ENCODE results near the gene BIN1. TPM values are rescaled to one million over a fixed set of nuclear protein-coding genes. Genes with fewer than 3 reads are reported as not detected.

The BIN1 gene
- polyA plus RNA-seq, 1 of the 3 experiments (the other 2 are of a cell fraction) = 40.3 TPM

DNA sequence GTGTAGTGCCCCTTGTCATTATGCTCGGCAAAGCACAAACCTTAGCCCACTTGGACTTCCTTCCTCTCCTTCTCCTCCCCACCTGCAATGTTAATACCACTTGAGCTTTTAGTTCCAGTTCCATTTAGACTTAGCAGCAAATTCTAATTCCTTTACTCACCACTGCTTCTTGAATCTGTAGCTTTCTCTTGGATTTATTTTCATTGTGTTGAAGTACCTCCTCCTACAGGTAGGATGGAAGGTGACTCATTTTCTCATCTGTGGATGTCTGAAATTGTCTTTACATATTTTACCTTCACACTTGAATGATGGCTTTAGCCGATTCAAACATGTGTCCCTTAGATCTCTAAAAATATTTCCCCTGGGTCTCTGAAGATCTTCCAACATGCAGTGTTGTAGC is 32.8 kb upstream of the BIN1 start:
- H3K4me3 ChIP-seq (ENCODE audit: low read depth in 2 of 2, low read length in 1 of 2) = no peak overlapping the region
- no peak overlapping the region for H2AFZ ChIP-seq (ENCODE audit: low read depth)
- H3K27ac ChIP-seq (ENCODE audit: low read depth in 2 of 2, low read length in 1 of 2) = no peak overlapping the region
- H3K4me2 ChIP-seq = no peak overlapping the region
- H3K9ac ChIP-seq = no peak overlapping the region
- 74% methylated on average over 2 of the region's 2 CpGs for WGBS (ENCODE audit: low lambda C conversion rate)
- H3K27me3 ChIP-seq (ENCODE audit: insufficient read depth) = no peaks in the 10 kb centered on the region
- no peaks in the 10 kb centered on the region for H3K9me2 ChIP-seq
- no peaks in the 10 kb centered on the region for H3K36me3 ChIP-seq (replicated peaks in 1 of 2; ENCODE audit: control insufficient read depth in 1 of 2, insufficient read depth in 2 of 2, low read length in 1 of 2)
- CTCF ChIA-PET = interaction anchor here (0.8 to 1.2 kb wide), 4 partner anchors 8 to 45 kb away, joined by 3 to 5 read pairs (median 3); no protein-coding TSS in a partner anchor
- H3K9me3 ChIP-seq = peaks cover 7% of the 10 kb centered on the region; the same call in 1 of the 2 replicates
- no peak for DNase-seq
- no peak for TF ChIP-seq JUND (IDR thresholded peaks at IDR 0.05)
- no peak for TF ChIP-seq CHD2 (IDR thresholded peaks at IDR 0.05; ENCODE audit: low read length, partially characterized antibody)
- TF ChIP-seq MEF2A (IDR thresholded peaks at IDR 0.05; ENCODE audit: borderline replicate concordance, low read depth) = no peak
- no peak for TF ChIP-seq FOSL2 (IDR thresholded peaks at IDR 0.05; ENCODE audit: borderline replicate concordance, low read depth)
- no peak for TF ChIP-seq TAF1 (IDR thresholded peaks at IDR 0.05; ENCODE audit: borderline replicate concordance, low read depth, low read length)
- no peak for TF ChIP-seq NRF1 (IDR thresholded peaks at IDR 0.05; ENCODE audit: low read depth, low read length)
- TF ChIP-seq RFX5 (IDR thresholded peaks at IDR 0.05; ENCODE audit: low read length) = no peak
- TF ChIP-seq, protein P1, sequence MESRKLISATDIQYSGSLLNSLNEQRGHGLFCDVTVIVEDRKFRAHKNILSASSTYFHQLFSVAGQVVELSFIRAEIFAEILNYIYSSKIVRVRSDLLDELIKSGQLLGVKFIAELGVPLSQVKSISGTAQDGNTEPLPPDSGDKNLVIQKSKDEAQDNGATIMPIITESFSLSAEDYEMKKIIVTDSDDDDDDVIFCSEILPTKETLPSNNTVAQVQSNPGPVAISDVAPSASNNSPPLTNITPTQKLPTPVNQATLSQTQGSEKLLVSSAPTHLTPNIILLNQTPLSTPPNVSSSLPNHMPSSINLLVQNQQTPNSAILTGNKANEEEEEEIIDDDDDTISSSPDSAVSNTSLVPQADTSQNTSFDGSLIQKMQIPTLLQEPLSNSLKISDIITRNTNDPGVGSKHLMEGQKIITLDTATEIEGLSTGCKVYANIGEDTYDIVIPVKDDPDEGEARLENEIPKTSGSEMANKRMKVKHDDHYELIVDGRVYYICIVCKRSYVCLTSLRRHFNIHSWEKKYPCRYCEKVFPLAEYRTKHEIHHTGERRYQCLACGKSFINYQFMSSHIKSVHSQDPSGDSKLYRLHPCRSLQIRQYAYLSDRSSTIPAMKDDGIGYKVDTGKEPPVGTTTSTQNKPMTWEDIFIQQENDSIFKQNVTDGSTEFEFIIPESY (IDR thresholded peaks at IDR 0.05; ENCODE audit: borderline replicate concordance, low read depth) = no peak
- TF ChIP-seq TEAD4 (IDR thresholded peaks at IDR 0.05; ENCODE audit: borderline replicate concordance, insufficient read depth) = no peak
- H3K79me2 ChIP-seq (ENCODE audit: insufficient read depth) = no peaks in the 10 kb centered on the region
- peaks cover 0 to 9% of the 10 kb centered on the region in 2 experiments; a peak in 1 of 4 replicates for H3K4me1 ChIP-seq (ENCODE audit: control insufficient read depth in 1 of 2, insufficient read depth in 2 of 2, low read depth in 1 of 2, low read length in 1 of 2)
- POLR2A ChIA-PET = no interaction called here
- no peaks in the 10 kb centered on the region for H4K20me1 ChIP-seq (ENCODE audit: insufficient read depth)
- no peaks in the 10 kb centered on the region for H3F3A ChIP-seq (replicated peaks; ENCODE audit: insufficient read depth)

DNA sequence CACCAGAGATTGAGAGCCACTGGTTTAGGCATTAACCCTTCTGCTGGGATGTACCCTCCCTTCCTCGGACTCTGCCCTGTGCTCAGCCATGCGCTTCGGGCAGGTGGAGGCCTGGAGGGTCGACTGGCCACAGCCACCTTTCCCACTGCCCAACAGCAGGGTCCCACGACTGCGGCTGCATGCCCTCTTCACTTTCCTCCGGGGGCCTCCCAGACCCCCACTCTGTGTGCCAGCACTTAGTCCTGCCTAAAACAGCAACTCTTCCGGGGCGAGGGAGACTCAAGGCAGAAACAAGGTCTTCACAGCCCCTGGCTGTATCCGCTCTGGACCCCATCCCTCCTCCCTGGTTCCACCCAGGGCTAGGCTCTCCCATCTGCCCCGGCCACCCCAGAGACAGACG is 31.3 kb upstream of the BIN1 start:
- Histone ChIP-seq H3K9ac (no peak overlapping the region), H4K20me1 (ENCODE audit: insufficient read depth) (no peaks in the 10 kb centered on the region), H3K4me3 (ENCODE audit: low read depth in 2 of 2, low read length in 1 of 2) (no peak overlapping the region), H3K27me3 (ENCODE audit: insufficient read depth) (no peaks in the 10 kb centered on the region), H3F3A (replicated peaks; ENCODE audit: insufficient read depth) (no peaks in the 10 kb centered on the region), H3K4me2 (no peak overlapping the region), H2AFZ (ENCODE audit: low read depth) (no peak overlapping the region), H3K36me3 (replicated peaks in 1 of 2; ENCODE audit: control insufficient read depth in 1 of 2, insufficient read depth in 2 of 2, low read length in 1 of 2) (no peaks in the 10 kb centered on the region), H3K4me1 (ENCODE audit: control insufficient read depth in 1 of 2, insufficient read depth in 2 of 2, low read depth in 1 of 2, low read length in 1 of 2) (peaks cover 0 to 14% of the 10 kb centered on the region in 2 experiments; a peak in 1 of 4 replicates), H3K9me3 (peaks cover 7% of the 10 kb centered on the region; the same call in 1 of the 2 replicates), H3K27ac (ENCODE audit: low read depth in 2 of 2, low read length in 1 of 2) (no peak overlapping the region), H3K79me2 (ENCODE audit: insufficient read depth) (no peaks in the 10 kb centered on the region), H3K9me2 (no peaks in the 10 kb centered on the region)
- DNase-seq = no peak
- CTCF ChIA-PET = interaction anchor here (1.1 kb wide), 1 partner anchor 71 kb away, joined by 3 read pairs; no protein-coding TSS in a partner anchor
- POLR2A ChIA-PET = no interaction called here
- TF ChIP-seq FOSL2 (IDR thresholded peaks at IDR 0.05; ENCODE audit: borderline replicate concordance, low read depth) (no peak), CTCF (IDR thresholded peaks at IDR 0.05) (no peak), TEAD4 (IDR thresholded peaks at IDR 0.05; ENCODE audit: borderline replicate concordance, insufficient read depth) (no peak), EZH2phosphoT487 (IDR thresholded peaks at IDR 0.05; ENCODE audit: borderline replicate concordance, low read depth) (no peak), RXRA (IDR thresholded peaks at IDR 0.05; ENCODE audit: borderline replicate concordance, low read depth) (no peak), IRF3 (IDR thresholded peaks at IDR 0.05; ENCODE audit: low read depth, low read length) (no peak), JUND (IDR thresholded peaks at IDR 0.05) (no peak), RCOR1 (IDR thresholded peaks at IDR 0.05; ENCODE audit: low read length) (no peak), TAF1 (IDR thresholded peaks at IDR 0.05; ENCODE audit: borderline replicate concordance, low read depth, low read length) (no peak), CHD2 (IDR thresholded peaks at IDR 0.05; ENCODE audit: low read length, partially characterized antibody) (no peak), FOXM1 (IDR thresholded peaks at IDR 0.05; ENCODE audit: low read depth) (no peak), YY1 (IDR thresholded peaks at IDR 0.05; ENCODE audit: low read depth) (no peak)
- TF ChIP-seq, protein P2, sequence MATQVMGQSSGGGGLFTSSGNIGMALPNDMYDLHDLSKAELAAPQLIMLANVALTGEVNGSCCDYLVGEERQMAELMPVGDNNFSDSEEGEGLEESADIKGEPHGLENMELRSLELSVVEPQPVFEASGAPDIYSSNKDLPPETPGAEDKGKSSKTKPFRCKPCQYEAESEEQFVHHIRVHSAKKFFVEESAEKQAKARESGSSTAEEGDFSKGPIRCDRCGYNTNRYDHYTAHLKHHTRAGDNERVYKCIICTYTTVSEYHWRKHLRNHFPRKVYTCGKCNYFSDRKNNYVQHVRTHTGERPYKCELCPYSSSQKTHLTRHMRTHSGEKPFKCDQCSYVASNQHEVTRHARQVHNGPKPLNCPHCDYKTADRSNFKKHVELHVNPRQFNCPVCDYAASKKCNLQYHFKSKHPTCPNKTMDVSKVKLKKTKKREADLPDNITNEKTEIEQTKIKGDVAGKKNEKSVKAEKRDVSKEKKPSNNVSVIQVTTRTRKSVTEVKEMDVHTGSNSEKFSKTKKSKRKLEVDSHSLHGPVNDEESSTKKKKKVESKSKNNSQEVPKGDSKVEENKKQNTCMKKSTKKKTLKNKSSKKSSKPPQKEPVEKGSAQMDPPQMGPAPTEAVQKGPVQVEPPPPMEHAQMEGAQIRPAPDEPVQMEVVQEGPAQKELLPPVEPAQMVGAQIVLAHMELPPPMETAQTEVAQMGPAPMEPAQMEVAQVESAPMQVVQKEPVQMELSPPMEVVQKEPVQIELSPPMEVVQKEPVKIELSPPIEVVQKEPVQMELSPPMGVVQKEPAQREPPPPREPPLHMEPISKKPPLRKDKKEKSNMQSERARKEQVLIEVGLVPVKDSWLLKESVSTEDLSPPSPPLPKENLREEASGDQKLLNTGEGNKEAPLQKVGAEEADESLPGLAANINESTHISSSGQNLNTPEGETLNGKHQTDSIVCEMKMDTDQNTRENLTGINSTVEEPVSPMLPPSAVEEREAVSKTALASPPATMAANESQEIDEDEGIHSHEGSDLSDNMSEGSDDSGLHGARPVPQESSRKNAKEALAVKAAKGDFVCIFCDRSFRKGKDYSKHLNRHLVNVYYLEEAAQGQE (IDR thresholded peaks at IDR 0.05; ENCODE audit: low read depth, low read length) = no peak
- WGBS (ENCODE audit: low lambda C conversion rate) = 82% methylated on average over 11 of the region's 12 CpGs
